GM21528 (cell line): ENCODE results near the gene PHF21B.
"Not testable (repeated sequence)": the region's sequence is repeated elsewhere in the genome, so short reads cannot be mapped to it uniquely, and the experiment has no call there.

Source experiments
- ATAC-seq: cut with Tn5 transposase; IDR thresholded peaks from one replicate; pipeline ENCODE4 v1.9.1; 2021; ENCODE audit warnings: mild to moderate bottlenecking, moderate library complexity; ENCODE audit not compliant: unreplicated experiment, low FRiP score

The PHF21B gene

GRCh38 chr22:44883011-44883421, 126.8 kb downstream of the PHF21B start:
- no peak for ATAC-seq

GRCh38 chr22:44882226-44882905, 127.4 kb downstream of the PHF21B start:
- no peak for ATAC-seq

DNA sequence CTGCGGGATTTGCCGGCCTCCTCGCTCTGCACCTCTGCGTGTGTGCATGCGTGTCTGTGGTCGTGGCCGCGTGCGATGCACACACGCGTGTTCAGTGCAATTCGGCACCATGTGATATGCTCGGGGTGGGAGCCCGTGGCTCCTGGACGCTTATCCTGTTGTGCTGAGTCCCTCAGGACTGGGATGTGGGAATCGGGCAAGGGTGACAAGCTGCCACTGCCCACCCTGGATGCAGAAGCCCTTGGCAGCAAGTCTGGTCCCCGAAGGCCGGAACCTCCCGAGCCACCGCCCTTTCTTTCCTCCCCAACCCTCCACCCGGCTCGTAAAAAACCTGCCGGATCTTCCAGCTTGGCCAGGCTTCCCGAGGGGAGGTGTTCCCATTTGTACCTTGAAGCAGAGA, 128.2 kb downstream of the PHF21B start:
- ATAC-seq, result no peak

DNA sequence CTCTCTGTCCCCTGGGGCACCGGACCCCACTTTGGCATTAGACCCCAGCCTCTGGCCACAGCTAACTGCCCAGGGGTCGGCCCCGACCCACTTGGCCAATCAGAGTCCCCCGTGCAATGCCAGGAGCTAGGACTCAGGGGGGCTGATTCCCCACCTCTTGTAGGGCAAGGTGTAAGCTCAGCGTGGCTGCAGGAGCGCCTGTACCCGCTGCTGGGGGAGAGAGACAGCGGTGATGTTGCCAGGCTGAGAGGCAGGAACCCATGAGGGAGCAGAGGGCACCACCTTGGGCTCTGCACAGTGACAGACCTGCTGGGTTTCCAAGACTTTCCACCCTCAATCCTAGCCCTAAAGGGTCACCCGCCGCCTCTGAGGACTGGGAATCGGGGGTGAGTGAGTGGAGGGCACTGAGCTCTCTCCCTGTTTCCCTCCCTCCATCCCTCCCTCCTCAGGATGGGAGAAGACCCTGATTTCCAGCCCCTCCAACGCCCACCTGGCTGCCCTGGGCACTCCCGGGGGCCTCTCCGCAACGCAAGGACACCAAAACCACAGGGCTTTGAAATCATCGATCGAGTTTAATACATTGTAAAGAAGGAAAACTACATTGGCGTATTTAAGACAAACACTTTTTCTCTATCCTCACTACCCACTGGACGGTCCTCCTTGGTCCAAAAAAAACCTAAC, 129.1 kb downstream of the PHF21B start:
- ATAC-seq, result no peak

- ATAC-seq, result no peak
These were observed 130.5 kb downstream of the PHF21B start for GRCh38 chr22:44879301-44879680.

GRCh38 chr22:44878483-44879300, 131.1 kb downstream of the PHF21B start:
- no peak for ATAC-seq

- no peak for ATAC-seq
These were observed 132.9 kb downstream of the PHF21B start for GRCh38 chr22:44876921-44877320.

- ATAC-seq, result no peak
These were observed 138.0 kb downstream of the PHF21B start for GRCh38 chr22:44871782-44872181.

- ATAC-seq, result no peak
These were observed 139.8 kb downstream of the PHF21B start for GRCh38 chr22:44870021-44870420.

DNA sequence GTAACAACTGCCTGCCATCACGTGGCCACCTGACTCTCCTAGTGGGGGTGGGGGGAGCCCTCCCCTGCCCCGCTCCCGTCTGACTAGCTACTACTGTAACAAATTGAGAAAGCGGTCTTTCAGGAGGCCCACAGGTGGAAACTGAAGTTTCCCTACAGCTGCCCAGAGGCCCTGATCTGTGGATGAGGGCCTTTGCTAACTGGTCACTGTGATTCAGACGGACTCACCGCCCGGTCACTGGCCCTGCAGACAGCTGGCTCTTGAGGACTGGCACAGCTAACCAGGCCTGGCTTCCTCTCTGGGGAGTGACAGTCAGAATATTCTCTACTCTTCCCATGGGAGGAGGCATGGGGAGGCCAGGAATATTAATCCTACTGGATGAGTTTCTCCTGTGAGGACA, 140.6 kb downstream of the PHF21B start:
- ATAC-seq, result no peak

- no peak for ATAC-seq
These were observed 144.4 kb downstream of the PHF21B start for GRCh38 chr22:44865193-44866057.

GRCh38 chr22:44862981-44863860, 146.6 kb downstream of the PHF21B start:
- no peak for ATAC-seq

- no peak for ATAC-seq
These were observed 147.5 kb downstream of the PHF21B start for GRCh38 chr22:44862281-44862680.

GRCh38 chr22:44861245-44861644, 148.6 kb downstream of the PHF21B start:
- ATAC-seq, result no peak

DNA sequence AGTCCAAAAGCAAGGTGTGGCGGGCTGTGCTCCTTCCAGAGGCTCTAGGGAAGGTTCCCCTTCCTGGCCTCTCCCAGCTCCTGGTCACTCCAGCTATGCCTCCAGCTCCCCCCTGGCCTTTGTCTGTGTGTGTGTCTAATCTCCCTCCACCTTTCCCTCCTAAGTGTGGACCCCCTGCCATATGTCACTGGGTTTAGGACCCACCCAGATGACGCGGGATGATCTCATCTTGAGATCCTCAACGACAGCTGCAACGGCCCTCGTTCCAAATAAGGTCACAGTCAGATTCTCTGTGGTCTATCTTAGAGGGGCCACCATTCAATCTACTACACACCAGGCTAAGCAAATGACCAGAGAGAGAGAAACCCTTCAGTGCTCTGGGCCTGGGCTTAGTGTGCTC, 149.5 kb downstream of the PHF21B start:
- no peak for ATAC-seq

GRCh38 chr22:44859641-44860040, 150.2 kb downstream of the PHF21B start:
- no peak for ATAC-seq

- ATAC-seq, result not testable (repeated sequence)
These were observed 151.0 kb downstream of the PHF21B start for GRCh38 chr22:44858819-44859218.

- ATAC-seq, result no peak
These were observed 153.9 kb downstream of the PHF21B start for GRCh38 chr22:44855855-44856254.

GRCh38 chr22:44854641-44855040, 155.2 kb downstream of the PHF21B start:
- ATAC-seq, result not testable (repeated sequence)

GRCh38 chr22:44850946-44851345, 158.9 kb downstream of the PHF21B start:
- no peak for ATAC-seq
